Measurements from ENCODE around the gene DFFB.

GRCh38 chr1:3910049-3910731, 52.9 kb downstream of the DFFB start:
- TF ChIP-seq FOXM1 (IDR thresholded peaks at IDR 0.05; ENCODE audit: borderline replicate concordance) (no peak), ARNT (IDR thresholded peaks at IDR 0.05) (no peak), FOXA1 (IDR thresholded peaks at IDR 0.05) (no peak), BHLHE40 (IDR thresholded peaks at IDR 0.05; ENCODE audit: borderline replicate concordance) (no peak), NFRKB (IDR thresholded peaks at IDR 0.05) (no peak), SP1 (IDR thresholded peaks at IDR 0.05) (no peak)
